ENCODE results near the gene IL1RAPL1.

IL1RAPL1 gene

DNA sequence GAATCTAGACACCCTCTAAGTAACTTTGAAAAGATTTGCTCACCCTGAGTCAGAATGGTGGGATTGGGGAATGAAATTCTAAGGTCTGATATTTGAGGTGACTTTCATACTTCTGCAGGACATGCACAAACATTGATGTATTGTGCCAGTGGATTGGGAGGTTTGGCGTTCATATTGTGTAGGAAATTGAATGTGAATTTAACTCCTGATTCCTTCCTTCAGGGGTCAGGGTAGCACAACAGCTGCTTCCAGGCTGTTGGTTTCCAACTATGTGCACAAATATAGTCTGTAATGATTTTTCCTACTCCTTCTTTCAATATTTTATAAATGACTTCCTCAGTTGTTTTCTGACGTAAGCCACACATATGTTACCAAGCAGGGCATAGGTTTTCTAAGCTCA is 3.1 kb downstream of the IL1RAPL1 start:
- no peak overlapping the region for H3K4me3 ChIP-seq (ENCODE audit: low read length)
- DNase-seq (ENCODE audit: low read depth) = no peak
- TF ChIP-seq CTCF (conservative IDR thresholded peaks at IDR 0.05; ENCODE audit: low read length) = no peak

DNA sequence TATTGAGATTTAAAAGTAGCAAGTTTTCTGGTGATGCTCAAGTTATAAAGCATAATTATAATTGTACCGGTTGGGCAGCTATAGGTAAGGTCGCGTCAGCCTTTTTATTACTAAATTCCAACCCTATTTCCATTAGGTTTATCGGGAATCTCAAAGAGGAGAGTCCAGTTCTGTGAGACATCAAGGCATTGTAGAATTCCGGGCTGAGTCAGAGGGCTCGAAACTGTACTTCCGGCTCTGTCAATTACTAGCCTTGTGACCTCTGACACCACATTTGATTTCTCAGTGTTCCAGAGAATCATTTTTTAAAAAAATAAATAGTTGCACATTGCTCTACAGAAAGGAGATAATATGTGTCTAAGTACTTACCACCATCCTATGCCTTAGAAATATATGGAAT is 4.3 kb downstream of the IL1RAPL1 start:
- no peak for TF ChIP-seq CTCF (conservative IDR thresholded peaks at IDR 0.05; ENCODE audit: low read length)
- no peak for DNase-seq (ENCODE audit: low read depth)

DNA sequence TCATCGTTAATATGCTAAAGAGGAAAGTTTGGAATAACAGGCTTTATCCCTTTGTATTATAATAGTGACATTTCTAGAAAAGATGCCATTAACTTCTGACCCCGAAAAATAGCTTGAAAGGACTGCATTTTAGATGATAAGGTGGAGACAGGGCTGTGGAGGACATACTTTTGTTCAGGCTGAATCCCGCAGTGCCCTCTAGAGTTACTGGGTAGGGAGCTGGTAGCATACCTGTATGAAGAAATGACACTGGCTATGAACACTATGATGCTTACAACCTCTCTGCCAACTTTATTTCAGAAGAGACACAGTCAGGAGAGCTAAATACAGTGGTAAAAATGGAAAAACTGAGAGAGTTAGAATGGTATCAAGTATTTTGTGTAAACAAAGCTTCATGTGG is 8.1 kb downstream of the IL1RAPL1 start:
- TF ChIP-seq CTCF (conservative IDR thresholded peaks at IDR 0.05; ENCODE audit: low read length) = no peak
- H3K4me3 ChIP-seq (ENCODE audit: low read length) = no peak overlapping the region
- DNase-seq (ENCODE audit: low read depth) = no peak

More for the DNA sequence above, 4.3 kb downstream of the IL1RAPL1 start:
- H3K4me3 ChIP-seq (ENCODE audit: low read length) = no peak overlapping the region

DNA sequence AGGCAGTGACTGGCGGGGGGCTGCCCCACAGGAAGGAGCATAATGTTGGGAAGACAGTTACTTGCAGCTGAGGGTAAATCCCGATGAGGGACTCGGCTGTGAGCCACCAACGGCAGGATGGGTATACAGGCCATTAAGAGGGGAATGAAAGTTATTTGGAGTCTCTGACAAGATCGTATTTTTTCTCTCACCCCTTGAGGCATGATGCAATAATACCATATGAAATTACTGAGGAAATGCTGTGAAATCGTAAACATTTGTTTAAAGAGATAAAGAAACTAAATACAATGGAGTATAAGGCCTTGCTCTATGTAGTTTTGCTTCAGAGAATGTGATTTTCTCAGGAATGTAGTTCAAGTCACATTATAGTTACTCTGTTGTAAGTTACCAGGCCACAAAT is 12.7 kb downstream of the IL1RAPL1 start:
- no peak for DNase-seq (ENCODE audit: low read depth)
- no peak overlapping the region for H3K4me3 ChIP-seq (ENCODE audit: low read length)
- TF ChIP-seq CTCF (conservative IDR thresholded peaks at IDR 0.05; ENCODE audit: low read length) = no peak

GRCh38 chrX:28609003-28609402 is 21.8 kb downstream of the IL1RAPL1 start:
- no peak for DNase-seq (ENCODE audit: low read depth)
- no peak overlapping the region for H3K4me3 ChIP-seq (ENCODE audit: low read length)
- no peak for TF ChIP-seq CTCF (conservative IDR thresholded peaks at IDR 0.05; ENCODE audit: low read length)

- no peak for TF ChIP-seq CTCF (conservative IDR thresholded peaks at IDR 0.05; ENCODE audit: low read length)
- DNase-seq (ENCODE audit: low read depth) = no peak
- no peak overlapping the region for H3K4me3 ChIP-seq (ENCODE audit: low read length)
Observed at GRCh38 chrX:28609917-28610613, 22.8 kb downstream of the IL1RAPL1 start.

GRCh38 chrX:28610746-28611145 is 23.5 kb downstream of the IL1RAPL1 start:
- TF ChIP-seq CTCF (conservative IDR thresholded peaks at IDR 0.05; ENCODE audit: low read length) = no peak
- H3K4me3 ChIP-seq (ENCODE audit: low read length) = no peak overlapping the region
- no peak for DNase-seq (ENCODE audit: low read depth)

All from AG10803 (cell line).